ENCODE data around the gene NENF.

The NENF gene

GRCh38 chr1:212482006-212482636 is 49.4 kb downstream of the NENF start:
- no peak for DNase-seq (ENCODE audit: low spot score)

DNA sequence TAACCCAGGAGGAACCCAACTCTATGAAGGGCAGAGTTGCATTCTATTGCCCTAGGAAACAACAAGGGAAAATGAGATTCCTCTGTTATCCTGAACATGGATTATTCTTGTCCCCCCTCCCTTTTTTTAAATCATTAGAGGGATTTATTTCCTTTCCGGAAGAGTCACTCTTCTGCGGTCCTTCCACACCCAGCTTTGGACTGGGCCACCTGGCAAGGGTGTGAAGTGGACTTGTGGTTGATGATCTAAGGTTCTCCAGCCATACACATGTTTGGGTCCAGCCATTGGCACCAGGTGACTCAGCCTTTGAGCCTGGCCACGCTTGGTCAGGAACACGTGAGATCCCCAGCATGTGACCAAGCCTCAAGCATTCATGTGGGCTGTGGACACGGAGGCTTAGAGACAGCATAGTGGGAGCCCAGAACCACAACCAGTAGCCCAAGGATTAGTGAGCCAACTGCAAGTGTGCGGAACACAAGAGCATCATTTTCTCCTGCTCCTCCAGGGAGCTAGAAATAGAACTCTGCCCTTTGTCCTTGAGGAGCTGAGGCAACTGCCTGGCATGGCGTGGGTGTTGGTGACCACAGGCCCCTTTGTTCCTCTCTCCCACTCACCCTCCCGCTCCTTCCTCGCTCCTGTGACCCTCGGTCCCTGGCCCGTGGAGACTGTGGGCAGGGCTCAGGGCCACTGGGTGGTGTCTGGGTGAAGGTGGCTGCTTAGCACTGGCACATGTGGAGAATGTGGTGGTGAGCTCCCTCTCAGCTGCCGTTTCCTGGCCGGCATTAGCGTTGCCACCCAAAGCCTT is 50.1 kb downstream of the NENF start:
- no peak for DNase-seq (ENCODE audit: low spot score)

DNA sequence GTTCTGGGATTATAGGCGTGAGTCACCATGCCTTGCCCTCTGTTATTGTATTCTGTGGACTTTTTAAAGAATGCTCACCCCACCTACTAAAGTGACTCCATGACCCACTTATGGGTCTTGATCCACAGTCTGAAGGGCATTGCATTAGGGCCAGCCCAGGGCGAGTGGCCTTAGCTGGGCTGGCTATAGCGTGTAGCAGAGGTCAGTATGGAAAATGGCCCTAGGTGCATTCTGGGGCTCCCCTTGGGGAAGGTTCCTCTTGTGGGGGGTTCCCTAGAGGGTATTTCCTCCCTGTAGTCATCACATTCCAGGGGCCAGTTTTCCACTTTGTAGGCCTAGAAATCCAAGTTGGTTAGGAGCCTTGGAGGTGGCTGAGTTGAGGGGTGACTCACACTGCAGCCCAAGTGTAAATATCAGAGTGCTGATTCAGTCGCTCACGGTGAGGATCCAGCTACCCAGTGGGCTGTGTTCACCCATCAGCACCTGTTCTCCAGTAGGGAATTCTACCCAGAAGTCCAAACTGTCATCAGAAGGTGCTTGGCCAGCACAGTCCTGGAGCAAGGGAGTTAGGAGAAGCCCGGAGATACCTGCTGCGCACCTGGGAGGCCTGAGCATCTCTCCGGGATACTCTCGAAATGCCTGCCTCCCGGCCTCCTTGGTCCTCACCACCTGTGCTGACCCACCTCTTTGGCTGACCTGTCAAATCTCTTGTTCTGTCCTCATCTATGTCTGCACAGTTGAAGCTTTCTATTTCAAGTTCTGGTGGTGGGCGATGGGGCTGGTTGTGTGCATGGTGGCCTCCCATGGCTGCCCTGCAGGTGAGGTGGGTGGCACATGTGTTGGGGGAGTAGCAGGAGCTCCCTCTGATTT is 52.2 kb downstream of the NENF start:
- no peak for DNase-seq (ENCODE audit: low spot score)

DNA sequence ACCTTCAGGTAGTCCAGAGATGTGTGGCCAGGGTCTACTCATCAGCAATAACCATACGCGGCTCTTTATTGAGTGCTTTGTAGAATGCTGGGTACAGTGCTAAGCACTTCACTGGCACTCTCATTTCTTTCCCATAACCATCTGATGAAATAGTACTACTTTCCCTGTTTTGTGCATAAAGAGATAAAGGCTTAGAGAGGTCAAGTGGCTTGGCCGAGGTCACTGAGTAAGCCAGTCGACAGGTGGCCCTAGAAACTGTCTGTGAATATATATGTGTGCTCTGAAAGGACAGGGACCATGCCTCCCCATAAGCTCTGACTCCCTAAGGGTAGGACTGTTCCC is 52.8 kb downstream of the NENF start:
- DNase-seq (ENCODE audit: low spot score): no peak

DNA sequence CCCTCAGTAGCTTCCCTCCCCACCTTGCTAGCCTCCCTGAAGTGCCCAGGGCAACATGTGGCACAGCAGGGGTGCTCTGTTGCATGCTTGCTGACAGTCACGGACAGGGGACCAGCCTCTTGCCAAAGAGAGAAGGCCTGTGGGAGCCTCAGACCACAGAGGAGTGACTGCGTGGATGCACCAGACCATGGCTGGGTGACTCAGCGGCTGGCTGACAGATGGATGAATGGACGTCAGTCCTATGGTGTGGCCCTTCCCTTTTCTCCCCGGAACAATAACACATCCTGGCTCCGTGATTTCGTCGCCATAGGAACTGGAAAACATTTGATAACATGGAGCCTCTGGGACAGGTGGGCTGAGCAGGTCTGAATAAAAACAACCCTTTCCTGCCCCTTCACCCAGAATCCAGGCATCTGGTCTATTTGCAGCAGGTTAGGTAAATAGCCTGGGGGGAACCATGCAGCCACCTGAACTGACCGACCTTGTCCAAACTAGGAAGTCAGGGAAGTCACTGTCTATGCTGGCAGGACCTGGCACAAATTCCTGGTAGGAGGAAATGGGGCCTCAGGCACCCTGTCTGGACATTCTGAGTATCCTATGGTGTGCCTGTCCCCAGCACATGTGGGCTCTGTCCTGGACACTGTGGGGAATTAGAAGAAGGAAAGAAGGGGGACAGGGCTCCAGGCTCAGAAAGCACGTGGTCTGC is 53.3 kb downstream of the NENF start:
- DNase-seq (ENCODE audit: low spot score): no peak

DNA sequence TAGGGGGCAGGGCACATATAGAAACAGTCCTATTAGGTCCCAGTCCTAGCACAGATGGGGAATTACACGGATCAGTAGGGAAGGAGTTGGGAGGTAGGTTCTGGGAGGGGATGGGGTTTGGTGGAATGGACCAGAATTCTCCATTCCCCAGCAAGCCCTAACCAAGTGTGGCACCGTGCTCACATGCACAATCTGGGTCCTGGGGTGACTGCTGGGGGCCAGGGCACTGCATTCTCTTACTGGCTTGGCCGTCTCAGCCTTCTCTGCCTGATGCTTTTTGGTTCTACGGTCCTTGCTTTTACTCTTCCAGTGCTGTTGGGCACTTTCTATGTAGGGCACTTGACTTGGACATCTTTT is 53.9 kb downstream of the NENF start:
- DNase-seq (ENCODE audit: low spot score): no peak

- no peak for DNase-seq (ENCODE audit: low spot score)
These were observed 54.6 kb downstream of the NENF start for GRCh38 chr1:212487286-212487685.

GRCh38 chr1:212487774-212488435 is 55.2 kb downstream of the NENF start:
- DNase-seq (ENCODE audit: low spot score): no peak

DNA sequence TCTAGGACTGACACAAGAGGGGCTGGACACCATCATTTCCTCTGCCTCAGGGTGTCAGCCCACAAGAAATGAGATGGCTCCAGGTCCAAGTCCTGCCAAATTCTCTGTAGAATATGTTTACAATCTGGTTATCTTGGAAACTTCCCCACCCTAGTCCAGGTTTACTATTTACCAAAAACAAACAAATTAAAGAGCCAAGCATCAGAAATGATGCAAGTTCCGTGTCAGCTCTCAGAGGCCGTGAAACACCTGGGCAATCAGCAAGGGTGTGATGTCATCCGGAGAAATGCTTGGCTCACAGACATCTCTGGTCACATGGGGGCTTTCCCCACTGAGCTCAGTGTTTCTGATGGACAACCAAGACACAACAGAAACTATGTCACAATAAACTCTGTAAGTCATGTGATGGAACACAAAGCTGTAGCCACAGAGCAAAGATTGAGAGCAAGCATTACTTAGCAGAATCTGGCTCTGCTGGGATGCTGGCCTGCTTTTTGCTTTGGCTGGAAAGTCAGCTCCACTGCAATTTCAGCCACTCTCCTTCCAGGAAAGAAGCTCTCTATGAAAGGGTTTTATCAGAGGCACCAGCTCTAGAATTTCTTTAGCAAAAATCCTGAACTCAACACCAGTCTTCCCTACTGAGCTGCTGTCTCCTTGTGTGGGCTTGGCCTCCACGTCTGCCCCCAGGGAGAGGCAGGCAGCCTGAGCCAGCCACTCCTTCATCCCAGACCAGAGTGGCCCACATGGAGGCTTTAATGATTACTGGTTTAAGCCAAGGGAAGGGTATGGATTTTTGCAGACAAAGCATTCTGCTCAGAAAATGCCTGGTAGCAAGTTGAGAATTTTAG is 55.9 kb downstream of the NENF start:
- no peak for DNase-seq (ENCODE audit: low spot score)

GRCh38 chr1:212489284-212489859 is 56.7 kb downstream of the NENF start:
- no peak for DNase-seq (ENCODE audit: low spot score)

DNA sequence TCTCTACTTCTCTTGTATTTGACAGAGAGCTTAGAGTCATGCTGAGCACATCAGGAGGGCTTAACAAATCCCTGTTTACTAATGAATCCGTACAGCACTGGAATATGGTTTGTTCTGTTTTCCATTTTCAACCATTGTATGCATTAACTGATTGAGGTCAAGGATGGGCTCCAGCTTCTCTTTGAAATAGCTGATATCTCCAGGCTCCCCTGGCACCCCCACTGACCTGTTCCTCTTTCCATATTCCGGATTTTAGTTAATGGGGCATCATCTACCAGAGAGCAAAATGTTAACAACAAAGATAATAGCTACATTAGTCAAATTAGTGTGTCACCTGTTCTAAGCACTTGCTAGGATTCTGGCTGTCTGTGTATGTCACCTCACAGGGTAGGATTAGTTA is 57.6 kb downstream of the NENF start:
- no peak for DNase-seq (ENCODE audit: low spot score)

- DNase-seq (ENCODE audit: low spot score): no peak
These were observed 58.7 kb downstream of the NENF start for GRCh38 chr1:212491454-212491853.

All from left forelimb (tissue), 1 donor.